Activated naive CD4-positive, alpha-beta T cell treated with anti-CD3 and anti-CD28 coated beads, Interleukin-2, amount 10 ng/mL, durations not matched to agents 7 days and 5 days (primary cell): Measurements from ENCODE around the gene SMPD2.
A peak's percentile ranks its signal among the peaks of the same experiment; 100 is the strongest.

ENCODE experiments used
- CTCF ChIA-PET: fragments of 350-600 bp; sonication (Branson Sonifier 250); formaldehyde crosslinking; loops from one replicate; lab custom pipeline; 2021; ENCODE audit warnings: antibody characterized with exemption; lab: Charles Lee
- DNase-seq: peaks from one replicate; pipeline ENCODE4 v3.0.0-alpha.2; 2020
- H3K27ac Mint-ChIP-seq: one replicate; pipeline ENCODE4 v1.8.0; 2021; ENCODE audit warnings: mild to moderate bottlenecking, moderate library complexity, mixed read lengths
- H3K27me3 Mint-ChIP-seq: one replicate; pipeline ENCODE4 v1.8.0; 2021; ENCODE audit warnings: mild to moderate bottlenecking, mixed read lengths
- H3K36me3 Mint-ChIP-seq: one replicate; pipeline ENCODE4 v1.8.0; 2021; ENCODE audit warnings: mixed read lengths
- H3K4me1 Mint-ChIP-seq: one replicate; pipeline ENCODE4 v1.8.0; 2021; ENCODE audit warnings: mixed read lengths
- H3K4me3 Mint-ChIP-seq: one replicate; pipeline ENCODE4 v1.8.0; 2021; ENCODE audit warnings: mild to moderate bottlenecking, moderate library complexity, mixed read lengths
- H3K9me3 Mint-ChIP-seq: one replicate; pipeline ENCODE4 v1.8.0; 2021; ENCODE audit warnings: mixed read lengths

Gene SMPD2

GRCh38 chr6:109440331-109441068, at the start of gene SMPD2, which contains the start of gene PPIL6:
Gene SMPD2 (plus strand): TSS chr6:109440724. CDS start chr6:109441122, 398 bp downstream.
Gene PPIL6 (minus strand): TSS chr6:109440628. CDS start chr6:109440590, 38 bp downstream.
- H3K36me3 Mint-ChIP-seq = peaks cover 26% of the 10 kb centered on the region
- CTCF ChIA-PET = interaction anchor here (1.0 to 4.1 kb wide), 6 partner anchors 10 to 254 kb away, joined by 3 to 35 read pairs (median 5); partner anchors contain the start of genes CD164 and MICAL1
- H3K9me3 Mint-ChIP-seq = no peaks in the 10 kb centered on the region
- H3K27me3 Mint-ChIP-seq = peaks cover 10% of the 10 kb centered on the region
- H3K4me3 Mint-ChIP-seq = peak within 1 kb of the TSS; percentile 94
- H3K27ac Mint-ChIP-seq = peak within 1 kb of the TSS; percentile 87
- H3K4me1 Mint-ChIP-seq = peaks cover 29% of the 10 kb centered on the region
- DNase-seq = peak; percentile 83

GRCh38 chr6:109393157-109393885, 47.2 kb upstream of the SMPD2 start:
- CTCF ChIA-PET = interaction anchor here (1.4 to 2.3 kb wide), 2 partner anchors 10 to 205 kb away, joined by 5 to 8 read pairs; no protein-coding TSS in a partner anchor

GRCh38 chr6:109393886-109394281, 46.6 kb upstream of the SMPD2 start:
- no peaks in the 10 kb centered on the region for H3K9me3 Mint-ChIP-seq
- no peak overlapping the region for H3K27ac Mint-ChIP-seq
- CTCF ChIA-PET = interaction anchor here (1.4 to 2.3 kb wide), 2 partner anchors 10 to 206 kb away, joined by 5 to 8 read pairs; no protein-coding TSS in a partner anchor
- peaks cover 8% of the 10 kb centered on the region for H3K4me1 Mint-ChIP-seq
- DNase-seq = no peak
- H3K4me3 Mint-ChIP-seq = no peak overlapping the region
- no peaks in the 10 kb centered on the region for H3K36me3 Mint-ChIP-seq
- H3K27me3 Mint-ChIP-seq = peaks cover 11% of the 10 kb centered on the region

More at GRCh38 chr6:109393157-109393885, 47.2 kb upstream of the SMPD2 start:
- Mint-ChIP-seq H3K27me3 (peaks cover 11% of the 10 kb centered on the region), H3K36me3 (no peaks in the 10 kb centered on the region), H3K27ac (no peak overlapping the region), H3K4me3 (no peak overlapping the region), H3K9me3 (no peaks in the 10 kb centered on the region), H3K4me1 (peaks cover 8% of the 10 kb centered on the region)
- no peak for DNase-seq

GRCh38 chr6:109396046-109396718, 44.3 kb upstream of the SMPD2 start:
- H3K27me3 Mint-ChIP-seq = peaks cover 11% of the 10 kb centered on the region
- CTCF ChIA-PET = interaction anchor here (1.4 kb wide), 2 partner anchors 10 to 208 kb away, joined by 6 to 7 read pairs; no protein-coding TSS in a partner anchor
- peaks cover 3% of the 10 kb centered on the region for H3K4me1 Mint-ChIP-seq
- H3K4me3 Mint-ChIP-seq = no peak overlapping the region
- no peaks in the 10 kb centered on the region for H3K36me3 Mint-ChIP-seq
- DNase-seq = no peak
- H3K27ac Mint-ChIP-seq = no peak overlapping the region
- no peaks in the 10 kb centered on the region for H3K9me3 Mint-ChIP-seq

- peaks cover 2% of the 10 kb centered on the region for H3K4me1 Mint-ChIP-seq
- no peak for DNase-seq
- CTCF ChIA-PET = interaction anchor here (0.6 to 1.4 kb wide), 3 partner anchors 11 to 227 kb away, joined by 3 to 7 read pairs (median 6); no protein-coding TSS in a partner anchor
Observed at GRCh38 chr6:109397020-109397419, 43.5 kb upstream of the SMPD2 start.

GRCh38 chr6:109406196-109406595, 34.3 kb upstream of the SMPD2 start:
- Mint-ChIP-seq H3K4me1 (no peaks in the 10 kb centered on the region), H3K27ac (no peak overlapping the region), H3K9me3 (no peaks in the 10 kb centered on the region), H3K36me3 (no peaks in the 10 kb centered on the region), H3K4me3 (no peak overlapping the region), H3K27me3 (peaks cover 14% of the 10 kb centered on the region)
- CTCF ChIA-PET = no interaction called here
- no peak for DNase-seq

More at GRCh38 chr6:109397020-109397419, 43.5 kb upstream of the SMPD2 start:
- H3K4me3 Mint-ChIP-seq = no peak overlapping the region
- H3K27ac Mint-ChIP-seq = no peak overlapping the region
- H3K27me3 Mint-ChIP-seq = peaks cover 8% of the 10 kb centered on the region
- H3K36me3 Mint-ChIP-seq = no peaks in the 10 kb centered on the region
- H3K9me3 Mint-ChIP-seq = no peaks in the 10 kb centered on the region

GRCh38 chr6:109411034-109411433, 29.5 kb upstream of the SMPD2 start:
- no peak for DNase-seq
- Mint-ChIP-seq H3K4me3 (no peak overlapping the region), H3K27me3 (peaks cover 13% of the 10 kb centered on the region), H3K27ac (no peak overlapping the region), H3K4me1 (no peaks in the 10 kb centered on the region), H3K36me3 (no peaks in the 10 kb centered on the region), H3K9me3 (no peaks in the 10 kb centered on the region)
- CTCF ChIA-PET = no interaction called here

GRCh38 chr6:109417646-109418045, 22.9 kb upstream of the SMPD2 start:
- CTCF ChIA-PET = interaction anchor here (0.9 kb wide), 1 partner anchor 34 kb away, joined by 3 read pairs; no protein-coding TSS in a partner anchor
- peaks cover 7% of the 10 kb centered on the region for H3K27me3 Mint-ChIP-seq

GRCh38 chr6:109420751-109421150, 19.8 kb upstream of the SMPD2 start:
- no peaks in the 10 kb centered on the region for H3K27me3 Mint-ChIP-seq
- H3K9me3 Mint-ChIP-seq = no peaks in the 10 kb centered on the region
- no peak overlapping the region for H3K27ac Mint-ChIP-seq
- H3K4me1 Mint-ChIP-seq = no peaks in the 10 kb centered on the region
- H3K4me3 Mint-ChIP-seq = no peak overlapping the region
- CTCF ChIA-PET = interaction anchor here (1.2 kb wide), 1 partner anchor 619 kb away, joined by 3 read pairs; no protein-coding TSS in a partner anchor
- no peak for DNase-seq
- no peaks in the 10 kb centered on the region for H3K36me3 Mint-ChIP-seq

More at GRCh38 chr6:109417646-109418045, 22.9 kb upstream of the SMPD2 start:
- DNase-seq = no peak
- Mint-ChIP-seq H3K36me3 (no peaks in the 10 kb centered on the region), H3K27ac (no peak overlapping the region), H3K9me3 (no peaks in the 10 kb centered on the region), H3K4me3 (no peak overlapping the region), H3K4me1 (no peaks in the 10 kb centered on the region)

GRCh38 chr6:109421184-109421583, 19.3 kb upstream of the SMPD2 start:
- no peak for DNase-seq
- no peaks in the 10 kb centered on the region for H3K36me3 Mint-ChIP-seq
- no peaks in the 10 kb centered on the region for H3K9me3 Mint-ChIP-seq
- no peak overlapping the region for H3K4me3 Mint-ChIP-seq
- CTCF ChIA-PET = interaction anchor here (1.2 kb wide), 1 partner anchor 619 kb away, joined by 3 read pairs; no protein-coding TSS in a partner anchor
- H3K4me1 Mint-ChIP-seq = no peaks in the 10 kb centered on the region
- no peak overlapping the region for H3K27ac Mint-ChIP-seq
- no peaks in the 10 kb centered on the region for H3K27me3 Mint-ChIP-seq

GRCh38 chr6:109424946-109425345, 15.6 kb upstream of the SMPD2 start:
- no peaks in the 10 kb centered on the region for H3K9me3 Mint-ChIP-seq
- no peak overlapping the region for H3K4me3 Mint-ChIP-seq
- CTCF ChIA-PET = no interaction called here

GRCh38 chr6:109428889-109429477, 11.5 kb upstream of the SMPD2 start:
- H3K9me3 Mint-ChIP-seq = no peaks in the 10 kb centered on the region
- H3K27ac Mint-ChIP-seq = no peak overlapping the region
- H3K4me1 Mint-ChIP-seq = no peaks in the 10 kb centered on the region
- CTCF ChIA-PET = interaction anchor here (0.6 to 0.7 kb wide), 2 partner anchors 31 to 45 kb away, joined by 3 read pairs; no protein-coding TSS in a partner anchor
- no peak overlapping the region for H3K4me3 Mint-ChIP-seq
- peaks cover 9% of the 10 kb centered on the region for H3K27me3 Mint-ChIP-seq
- no peak for DNase-seq
- no peaks in the 10 kb centered on the region for H3K36me3 Mint-ChIP-seq

More at GRCh38 chr6:109424946-109425345, 15.6 kb upstream of the SMPD2 start:
- Mint-ChIP-seq H3K27me3 (no peaks in the 10 kb centered on the region), H3K27ac (no peak overlapping the region), H3K4me1 (no peaks in the 10 kb centered on the region), H3K36me3 (no peaks in the 10 kb centered on the region)
- no peak for DNase-seq

- Mint-ChIP-seq H3K4me3 (no peak overlapping the region), H3K27me3 (peaks cover 9% of the 10 kb centered on the region), H3K9me3 (no peaks in the 10 kb centered on the region), H3K36me3 (no peaks in the 10 kb centered on the region), H3K4me1 (no peaks in the 10 kb centered on the region), H3K27ac (no peak overlapping the region)
- CTCF ChIA-PET = no interaction called here
- DNase-seq = no peak
Observed at GRCh38 chr6:109429496-109429895, 11.0 kb upstream of the SMPD2 start.
